ENCODE data around the gene PATJ.

DNA sequence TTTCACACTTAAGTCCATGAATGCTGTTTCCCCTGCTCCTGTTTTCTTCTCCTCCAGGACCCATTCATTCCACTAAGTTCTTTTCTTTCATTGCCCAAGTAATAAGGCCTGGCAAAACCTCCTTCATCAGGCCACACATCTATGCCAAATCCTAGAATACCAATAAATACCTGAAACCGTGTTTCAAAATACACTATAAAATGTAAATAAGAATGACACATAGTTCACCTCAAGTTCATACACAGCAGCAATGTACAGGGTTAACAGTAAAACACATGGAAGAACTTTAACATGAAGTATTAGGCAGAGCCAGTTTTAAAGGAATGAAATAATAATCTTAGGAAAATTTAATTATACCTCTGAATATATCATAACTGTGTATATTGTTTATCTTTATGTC lies 365.6 kb downstream of the PATJ start:
- TF ChIP-seq POLR2AphosphoS5 (IDR thresholded peaks at IDR 0.05; ENCODE audit: borderline replicate concordance, low read depth, low read length) (no peak), EZH2 (IDR thresholded peaks at IDR 0.05) (no peak)
